Stimulated activated CD4-positive, alpha-beta T cell treated with anti-CD3 and anti-CD28 coated beads, Interleukin-15, amount 100 ng/mL, for 1 hour (primary cell): ENCODE measurements around the gene CPA2.

ENCODE experiments used
- DNase-seq, 2 donors: peaks; one replicate each; pipeline ENCODE4 v3.0.0-alpha.2; 2020; ENCODE audit warnings: low read depth in 1 of 2, low spot score in 1 of 2

The CPA2 gene

DNA sequence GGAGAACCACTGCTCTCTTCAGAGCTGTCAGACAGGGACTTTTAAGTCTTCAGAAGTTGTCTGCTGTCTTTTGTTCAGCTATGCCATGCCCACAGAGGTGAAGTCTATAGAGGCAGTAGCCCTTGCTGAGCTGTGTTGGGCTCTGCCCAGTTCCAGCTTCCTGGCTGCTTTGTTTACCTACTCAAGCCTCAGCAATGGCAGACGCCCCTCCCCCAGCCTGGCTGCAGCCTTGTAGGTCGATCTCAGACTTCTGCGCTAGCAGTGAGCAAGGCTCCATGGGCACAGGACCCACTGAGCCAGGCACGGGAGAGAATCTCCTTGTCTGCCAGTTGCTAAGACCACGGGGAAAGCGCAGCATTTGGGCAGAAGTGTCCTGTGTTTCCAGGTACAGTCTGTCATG lies 12.1 kb upstream of the CPA2 start:
- DNase-seq, result no peak

GRCh38 chr7:130256704-130257103 lies 10.0 kb upstream of the CPA2 start:
- no peak for DNase-seq

- DNase-seq, result no peak
Measured at GRCh38 chr7:130258494-130259078, 8.1 kb upstream of the CPA2 start.

GRCh38 chr7:130262448-130262847 lies 4.2 kb upstream of the CPA2 start:
- DNase-seq, result no peak

- no peak for DNase-seq
Measured at GRCh38 chr7:130263130-130263529, 3.5 kb upstream of the CPA2 start.

DNA sequence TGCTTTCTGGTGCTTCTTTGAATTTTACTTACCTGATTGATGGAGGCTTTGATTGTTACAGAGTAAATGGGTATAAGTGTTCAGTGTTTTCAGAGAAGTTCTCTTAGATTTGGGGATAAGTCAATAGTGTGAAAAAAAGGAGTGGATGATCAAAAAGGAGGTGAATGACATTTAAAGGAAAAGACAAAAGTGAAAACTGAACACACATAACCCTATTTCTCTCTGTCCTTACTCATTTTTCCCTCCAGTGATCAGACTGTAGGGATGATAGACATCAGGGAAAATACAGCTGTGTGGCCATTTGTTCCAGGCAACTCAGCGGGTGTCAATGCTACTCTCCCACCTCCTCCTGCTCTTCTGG lies 278 bp downstream of the CPA2 start:
- no peak for DNase-seq

GRCh38 chr7:130268463-130269317 lies 2.0 kb downstream of the CPA2 start:
- DNase-seq, result no peak

- no peak for DNase-seq
Measured at GRCh38 chr7:130269318-130269694, 2.6 kb downstream of the CPA2 start.

GRCh38 chr7:130270947-130271800 lies 4.5 kb downstream of the CPA2 start:
- no peak for DNase-seq

DNA sequence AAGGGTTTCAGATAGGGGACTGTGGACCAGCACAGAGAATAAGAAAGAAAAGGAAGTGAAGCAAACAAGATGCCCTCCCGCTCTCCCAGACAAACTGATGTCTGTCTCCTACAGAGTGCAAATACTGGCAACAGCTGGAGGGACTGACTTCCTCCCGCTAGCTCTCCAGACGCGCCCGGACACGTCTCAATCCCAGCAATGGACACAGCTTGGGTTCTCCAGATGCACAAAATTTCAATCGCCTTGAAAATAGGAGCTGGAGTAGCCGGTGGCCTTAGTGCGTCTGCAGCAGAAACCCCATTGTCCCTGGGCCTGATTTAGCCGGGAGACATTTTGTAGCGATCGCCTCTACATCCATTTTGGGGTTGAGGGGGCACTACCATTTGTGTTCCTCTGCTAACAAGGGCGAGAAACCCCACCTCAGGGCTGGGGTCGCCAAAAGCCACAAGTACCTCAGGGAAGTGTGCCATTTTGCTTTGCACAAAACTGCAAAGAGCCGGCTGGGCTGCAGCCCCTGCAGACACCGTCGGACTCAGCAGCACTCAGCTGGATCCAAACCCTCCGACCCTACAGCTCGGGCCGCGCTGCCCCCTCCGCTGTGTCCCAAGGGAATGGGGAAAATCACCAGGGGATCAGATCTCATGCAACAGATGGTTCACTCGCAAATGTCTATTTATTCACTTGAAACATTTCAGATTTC lies 5.9 kb downstream of the CPA2 start:
- no peak for DNase-seq

DNA sequence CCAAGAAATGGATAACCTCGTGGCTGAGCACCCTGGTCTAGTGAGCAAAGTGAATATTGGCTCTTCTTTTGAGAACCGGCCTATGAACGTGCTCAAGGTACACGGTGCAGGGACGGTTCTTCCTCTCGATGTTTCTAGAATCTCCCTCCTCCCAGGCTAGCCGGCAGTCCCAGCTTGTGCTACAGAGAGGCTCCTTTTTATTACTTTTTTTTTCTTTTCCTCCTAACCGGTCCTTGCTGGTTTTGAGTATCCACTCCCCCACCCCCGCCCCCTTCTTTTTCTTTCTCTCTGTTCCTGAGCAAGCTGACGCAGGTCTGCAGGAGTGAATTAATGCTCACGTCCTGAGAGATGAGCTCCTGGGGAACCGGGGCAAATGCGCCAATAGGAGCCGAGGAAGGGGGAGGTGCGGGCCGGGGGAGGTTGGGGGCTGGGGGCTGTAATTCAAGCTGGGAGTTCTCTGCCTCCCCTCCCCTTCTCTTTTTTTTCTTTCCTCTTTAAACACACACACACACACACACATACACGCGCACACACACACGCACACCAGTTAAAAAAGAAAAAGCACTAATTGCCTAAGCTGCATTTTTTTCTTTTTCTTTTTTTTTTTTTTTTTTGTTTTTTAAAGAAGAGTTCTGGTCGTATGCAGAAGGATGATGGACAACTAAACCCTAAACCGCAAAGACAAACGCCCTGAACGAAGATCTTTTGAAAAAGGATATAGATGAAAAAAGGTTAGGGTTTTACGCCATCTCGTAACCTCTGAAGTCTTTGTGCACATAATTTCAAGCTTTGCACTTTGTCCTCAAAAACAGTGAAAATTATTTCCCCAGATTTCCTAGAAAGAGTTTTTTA lies 6.6 kb downstream of the CPA2 start:
- DNase-seq, result no peak

DNA sequence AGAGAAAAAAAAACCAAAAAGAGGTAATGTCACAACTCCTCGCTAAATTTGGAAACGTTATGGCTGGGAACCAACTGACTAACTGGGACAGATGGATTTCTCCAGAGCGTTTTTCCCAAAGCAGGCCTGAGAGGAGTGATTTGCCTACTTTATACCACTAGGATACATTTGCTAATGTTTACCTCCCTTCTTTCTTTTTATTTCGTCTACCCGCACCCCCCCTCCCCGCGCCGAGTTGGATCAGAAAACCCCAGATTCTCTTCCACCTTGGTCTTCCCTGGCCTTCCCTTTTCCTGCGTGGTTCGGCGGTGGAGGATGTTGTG lies 7.2 kb downstream of the CPA2 start:
- DNase-seq, result no peak

GRCh38 chr7:130274296-130274695 lies 7.6 kb downstream of the CPA2 start:
- DNase-seq, result no peak

DNA sequence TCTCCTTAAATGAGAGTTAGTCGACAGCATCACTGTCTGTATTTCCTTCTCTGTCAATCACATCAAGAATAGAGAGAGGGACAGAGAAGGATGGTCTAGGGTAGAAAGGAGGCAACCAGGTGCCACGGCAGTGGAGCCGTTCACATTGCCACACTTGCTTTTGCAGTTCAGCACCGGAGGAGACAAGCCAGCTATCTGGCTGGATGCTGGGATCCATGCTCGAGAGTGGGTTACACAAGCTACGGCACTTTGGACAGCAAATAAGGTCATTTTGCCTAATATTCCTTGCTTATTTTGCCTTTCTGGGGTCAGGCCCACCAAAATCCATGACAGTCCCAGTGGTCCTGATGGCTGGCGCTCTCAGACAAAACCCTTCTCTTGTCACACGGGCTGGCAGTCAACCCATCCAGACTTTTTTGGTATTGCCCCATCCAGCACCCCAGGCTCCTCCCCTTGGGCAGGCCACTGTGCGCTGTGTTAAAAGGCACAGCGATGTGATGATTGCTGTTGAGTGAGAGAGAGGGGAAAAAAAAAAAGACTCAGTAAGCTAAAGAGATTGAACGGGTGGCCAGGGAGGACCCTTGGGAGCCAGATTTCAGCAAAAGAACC lies 8.4 kb downstream of the CPA2 start:
- no peak for DNase-seq

- DNase-seq, result no peak
Measured at GRCh38 chr7:130275826-130276297, 9.2 kb downstream of the CPA2 start.

GRCh38 chr7:130276796-130277762 lies 10.4 kb downstream of the CPA2 start:
- no peak for DNase-seq

DNA sequence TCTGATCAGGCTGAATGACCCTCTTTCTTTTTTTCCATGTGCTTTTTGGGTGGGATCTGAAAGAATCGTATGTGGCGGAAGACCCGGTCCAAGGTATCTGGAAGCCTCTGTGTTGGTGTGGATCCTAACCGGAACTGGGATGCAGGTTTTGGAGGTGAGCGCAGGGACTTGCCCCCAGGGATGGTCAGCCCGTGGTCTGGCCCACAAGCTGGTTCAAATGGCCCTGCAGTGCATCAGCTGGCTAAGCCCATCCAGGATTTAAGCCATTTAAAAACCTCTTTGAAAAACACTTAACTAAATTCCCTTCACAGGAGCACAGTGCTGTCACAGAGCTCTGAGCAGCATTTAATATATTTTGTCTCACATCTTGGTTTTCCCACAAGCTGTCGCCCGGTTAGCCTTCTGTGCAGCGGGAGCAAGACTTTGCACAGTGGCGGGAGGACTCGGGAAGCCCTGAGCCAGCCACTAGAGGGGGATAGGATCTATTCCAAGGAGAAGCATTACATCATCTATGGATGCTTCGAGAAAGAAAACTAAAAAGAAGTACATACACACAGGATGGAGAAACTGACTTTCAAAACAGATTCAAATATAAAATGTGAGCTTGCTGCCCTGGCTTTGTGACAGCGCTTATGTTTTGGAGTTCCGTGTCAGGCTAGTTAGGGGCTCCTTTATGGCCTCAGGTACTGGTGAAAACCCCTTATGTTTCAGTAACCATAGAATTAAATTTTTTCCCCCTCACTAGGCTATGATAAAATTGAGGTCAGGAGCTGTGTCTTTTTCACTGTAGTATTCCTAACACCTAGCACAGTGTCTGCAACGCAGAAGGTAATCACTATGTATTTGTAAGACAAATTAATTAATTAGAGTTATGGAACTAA lies 11.3 kb downstream of the CPA2 start:
- DNase-seq, result no peak

DNA sequence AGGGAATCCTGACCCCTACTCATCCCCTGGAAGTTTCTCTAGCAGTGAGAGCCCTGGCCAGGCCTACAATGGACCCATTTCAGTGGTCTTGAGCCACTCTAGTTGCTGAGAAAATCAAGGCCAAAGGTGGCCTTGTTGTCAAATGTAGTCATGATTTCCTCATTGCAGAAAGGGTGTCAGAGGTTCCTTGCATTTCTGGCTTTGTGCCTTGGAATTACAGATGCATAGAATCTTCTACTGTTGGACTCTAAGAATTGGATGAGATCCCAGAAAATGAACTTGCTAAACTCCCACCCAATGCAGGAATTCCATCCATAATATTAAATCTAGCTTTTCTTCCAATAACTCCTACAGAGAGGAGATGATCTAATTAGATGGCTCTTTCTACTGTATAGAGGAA lies 12.2 kb downstream of the CPA2 start:
- DNase-seq, result no peak
